ENCODE data around the gene SPEN.

DNA sequence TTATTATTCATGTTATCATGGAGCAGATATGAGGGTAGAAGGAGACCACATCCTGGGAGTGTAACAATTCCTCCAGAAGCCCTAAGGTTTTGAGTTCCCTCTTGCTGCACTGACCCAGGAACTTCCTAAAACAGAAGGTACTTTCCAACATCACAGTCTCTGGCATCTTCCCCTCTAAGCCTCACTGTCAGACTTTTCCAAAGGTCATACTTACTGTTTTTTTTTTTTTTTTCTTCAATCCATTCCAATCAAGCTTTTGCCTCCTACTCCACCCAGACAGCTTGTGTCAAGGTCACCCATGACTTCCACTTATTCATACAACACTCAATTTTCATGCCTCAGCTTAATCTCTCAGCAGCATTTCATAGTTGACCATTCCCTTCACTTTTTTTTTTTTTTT, 21.7 kb upstream of the SPEN start:
- no peak for TF ChIP-seq YY1 (IDR thresholded peaks at IDR 0.05; ENCODE audit: low read depth)
- no peak for TF ChIP-seq EP300 (IDR thresholded peaks at IDR 0.05; ENCODE audit: borderline replicate concordance)
- TF ChIP-seq RAD21 (IDR thresholded peaks at IDR 0.05; ENCODE audit: low read depth), result no peak
- no peak for TF ChIP-seq FOXM1 (IDR thresholded peaks at IDR 0.05; ENCODE audit: borderline replicate concordance, low read depth)
- TF ChIP-seq, protein P1, sequence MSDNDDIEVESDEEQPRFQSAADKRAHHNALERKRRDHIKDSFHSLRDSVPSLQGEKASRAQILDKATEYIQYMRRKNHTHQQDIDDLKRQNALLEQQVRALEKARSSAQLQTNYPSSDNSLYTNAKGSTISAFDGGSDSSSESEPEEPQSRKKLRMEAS (IDR thresholded peaks at IDR 0.05), result no peak
- TF ChIP-seq, protein P2, sequence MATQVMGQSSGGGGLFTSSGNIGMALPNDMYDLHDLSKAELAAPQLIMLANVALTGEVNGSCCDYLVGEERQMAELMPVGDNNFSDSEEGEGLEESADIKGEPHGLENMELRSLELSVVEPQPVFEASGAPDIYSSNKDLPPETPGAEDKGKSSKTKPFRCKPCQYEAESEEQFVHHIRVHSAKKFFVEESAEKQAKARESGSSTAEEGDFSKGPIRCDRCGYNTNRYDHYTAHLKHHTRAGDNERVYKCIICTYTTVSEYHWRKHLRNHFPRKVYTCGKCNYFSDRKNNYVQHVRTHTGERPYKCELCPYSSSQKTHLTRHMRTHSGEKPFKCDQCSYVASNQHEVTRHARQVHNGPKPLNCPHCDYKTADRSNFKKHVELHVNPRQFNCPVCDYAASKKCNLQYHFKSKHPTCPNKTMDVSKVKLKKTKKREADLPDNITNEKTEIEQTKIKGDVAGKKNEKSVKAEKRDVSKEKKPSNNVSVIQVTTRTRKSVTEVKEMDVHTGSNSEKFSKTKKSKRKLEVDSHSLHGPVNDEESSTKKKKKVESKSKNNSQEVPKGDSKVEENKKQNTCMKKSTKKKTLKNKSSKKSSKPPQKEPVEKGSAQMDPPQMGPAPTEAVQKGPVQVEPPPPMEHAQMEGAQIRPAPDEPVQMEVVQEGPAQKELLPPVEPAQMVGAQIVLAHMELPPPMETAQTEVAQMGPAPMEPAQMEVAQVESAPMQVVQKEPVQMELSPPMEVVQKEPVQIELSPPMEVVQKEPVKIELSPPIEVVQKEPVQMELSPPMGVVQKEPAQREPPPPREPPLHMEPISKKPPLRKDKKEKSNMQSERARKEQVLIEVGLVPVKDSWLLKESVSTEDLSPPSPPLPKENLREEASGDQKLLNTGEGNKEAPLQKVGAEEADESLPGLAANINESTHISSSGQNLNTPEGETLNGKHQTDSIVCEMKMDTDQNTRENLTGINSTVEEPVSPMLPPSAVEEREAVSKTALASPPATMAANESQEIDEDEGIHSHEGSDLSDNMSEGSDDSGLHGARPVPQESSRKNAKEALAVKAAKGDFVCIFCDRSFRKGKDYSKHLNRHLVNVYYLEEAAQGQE (IDR thresholded peaks at IDR 0.05; ENCODE audit: low read depth), result no peak

Data from Ishikawa (cell line).